ENCODE data around the gene PPP4R3A.
"Not testable (repeated sequence)": the region's sequence is repeated elsewhere in the genome, so short reads cannot be mapped to it uniquely, and the experiment has no call there.

PPP4R3A gene

GRCh38 chr14:91429385-91429784, 80.7 kb downstream of the PPP4R3A start:
- no peak for DNase-seq

DNA sequence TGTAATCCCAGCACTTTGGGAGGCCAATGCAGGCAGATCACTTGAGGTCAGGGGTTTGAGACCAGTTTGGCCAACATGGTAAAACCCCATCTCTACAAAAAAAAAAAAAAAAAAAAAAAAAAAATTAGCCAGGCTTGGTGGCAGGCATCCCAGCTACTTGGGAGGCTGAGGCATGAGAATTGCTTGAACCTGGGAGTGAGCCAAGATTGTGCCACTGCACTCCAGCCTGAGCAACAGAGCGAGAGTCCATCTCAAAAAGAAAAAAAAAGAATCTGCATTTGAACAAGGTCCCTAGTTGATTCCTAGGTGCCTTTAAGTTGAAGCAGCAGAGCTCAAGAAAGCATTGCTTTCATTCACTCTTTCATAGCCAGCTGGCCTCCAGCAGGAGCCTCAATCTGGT, 81.2 kb downstream of the PPP4R3A start:
- not testable (repeated sequence) for DNase-seq

DNA sequence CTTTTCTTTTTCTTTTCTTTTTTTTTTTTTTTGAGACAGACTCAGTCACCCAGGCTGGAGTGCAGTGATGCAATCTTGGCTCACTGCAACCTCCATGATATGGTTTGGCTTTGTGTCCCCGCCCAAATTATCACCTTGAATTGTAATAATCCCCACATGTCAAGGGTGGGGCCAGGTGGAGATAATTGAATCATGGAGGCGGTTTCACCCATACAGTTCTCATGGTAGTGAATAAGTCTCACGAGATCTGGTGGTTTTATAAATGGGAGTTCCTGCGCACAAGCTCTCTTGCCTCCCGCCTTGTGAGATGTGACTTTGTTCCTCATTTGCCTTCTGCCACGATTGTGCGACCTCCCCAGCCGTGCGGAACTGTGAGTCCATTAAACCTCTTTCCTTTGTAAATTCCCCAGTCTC, 84.6 kb downstream of the PPP4R3A start:
- not testable (repeated sequence) for DNase-seq

- no peak for DNase-seq
Measured at GRCh38 chr14:91424813-91425530, 85.1 kb downstream of the PPP4R3A start.

DNA sequence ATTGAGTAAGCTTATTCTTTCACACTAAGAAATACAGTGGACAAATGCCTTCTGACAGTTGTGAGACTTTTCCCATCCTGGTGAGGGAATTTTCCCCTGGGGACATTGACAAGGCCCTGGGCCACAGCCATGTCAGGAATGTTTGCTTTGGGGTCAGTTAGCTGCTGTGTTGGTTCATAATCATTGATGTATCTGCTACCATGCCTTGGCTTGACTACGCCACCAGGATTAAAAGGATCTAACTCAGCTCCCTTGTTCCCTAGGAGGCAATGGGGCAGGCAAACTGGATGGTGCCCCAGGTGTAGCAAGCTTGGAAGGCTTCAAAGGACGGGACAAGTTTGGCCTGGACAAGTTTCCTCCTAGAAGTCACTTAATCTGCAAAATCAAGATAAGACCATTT, 89.4 kb downstream of the PPP4R3A start:
- no peak for DNase-seq

DNA sequence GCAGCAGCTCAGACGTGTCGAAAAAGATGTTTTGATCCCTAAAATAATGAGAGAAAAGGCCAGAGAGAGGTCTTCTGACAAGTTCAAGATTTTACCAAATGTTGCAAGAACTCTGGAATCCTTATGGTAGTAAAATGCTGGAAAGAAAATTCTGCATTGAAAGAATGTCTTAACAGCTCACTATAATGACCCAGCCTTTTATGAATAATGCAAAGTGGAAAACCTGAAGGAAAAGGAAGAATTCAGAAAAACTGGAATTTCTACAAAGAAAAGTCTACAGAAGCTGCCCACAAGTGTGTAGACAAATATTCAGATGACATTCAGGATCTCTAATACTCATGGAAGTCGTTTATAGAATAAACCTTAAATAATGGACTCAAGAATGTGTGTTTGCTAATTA, 90.7 kb downstream of the PPP4R3A start:
- DNase-seq: no peak

DNA sequence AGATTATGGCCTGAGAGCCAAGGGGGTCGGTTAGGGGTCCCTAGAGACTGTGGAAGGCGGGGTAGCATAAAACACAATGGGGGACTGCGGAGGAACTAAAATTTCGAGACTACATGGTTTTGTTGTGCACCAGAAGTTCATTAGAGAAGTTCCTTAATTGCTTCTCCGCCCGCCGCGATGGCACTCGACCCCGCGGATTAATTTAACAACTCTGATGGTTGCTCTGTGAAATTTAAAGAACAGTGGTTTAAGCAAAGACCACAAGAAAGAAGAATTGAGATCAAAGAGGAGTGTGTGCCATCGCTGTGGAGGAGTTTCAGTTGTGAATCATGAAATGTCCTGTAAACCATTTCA, 91.1 kb downstream of the PPP4R3A start:
- DNase-seq: peak; percentile 83

DNA sequence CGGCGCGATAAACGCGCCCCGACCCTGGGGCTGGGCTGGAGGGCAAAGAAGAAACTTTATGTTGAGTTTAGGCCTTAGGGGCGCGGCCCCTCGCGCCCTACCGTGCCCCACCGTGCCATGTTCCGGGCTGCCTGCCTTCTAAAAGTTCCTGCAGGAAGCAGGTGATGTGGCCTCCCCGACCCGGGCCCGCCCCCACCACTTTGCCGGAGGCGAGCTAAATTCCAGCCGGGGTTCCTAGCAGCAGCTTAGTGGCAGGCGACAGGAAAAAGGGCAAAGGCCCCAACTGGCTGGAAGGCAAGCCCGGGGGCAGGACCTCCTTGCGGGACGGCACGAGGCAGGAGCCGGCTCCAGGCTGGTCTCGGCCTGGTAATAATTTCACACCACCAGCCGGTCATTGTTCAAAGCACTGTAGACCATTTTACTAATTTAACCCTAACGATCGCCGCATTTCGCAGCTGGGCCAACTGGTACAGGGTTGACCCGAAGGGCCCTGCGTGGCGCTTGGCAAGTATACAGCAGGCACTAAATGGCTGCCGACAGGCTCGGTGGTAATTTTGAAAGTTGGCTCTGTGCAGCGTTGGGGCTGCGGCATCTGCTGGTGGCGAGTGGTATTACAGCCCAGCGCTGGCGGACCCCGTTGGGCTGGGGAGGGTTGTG, 91.6 kb downstream of the PPP4R3A start:
- peak; percentile 88 for DNase-seq

DNA sequence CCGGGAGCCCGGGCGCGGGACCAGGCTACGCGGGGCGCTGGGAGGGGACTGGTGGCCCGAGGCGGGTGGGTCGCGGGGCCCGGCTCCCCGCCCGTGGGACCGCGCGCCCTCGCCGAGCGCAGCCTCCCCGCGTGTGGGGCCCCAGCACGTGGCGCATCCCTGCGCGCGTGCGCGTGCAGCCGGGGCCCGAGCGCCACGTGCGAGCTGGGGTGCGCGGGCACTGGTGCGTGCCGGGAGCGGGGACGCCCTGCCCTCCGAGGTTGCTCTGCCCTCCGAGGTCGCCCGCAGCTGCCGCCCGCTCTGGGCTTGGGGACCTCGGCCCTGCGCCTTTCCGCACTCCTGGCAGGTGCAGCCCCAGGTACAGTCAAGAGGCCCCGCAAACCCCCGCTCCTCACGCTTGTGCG, 92.1 kb downstream of the PPP4R3A start:
- peak; percentile 66 for DNase-seq

- DNase-seq: peak; percentile 77
Measured at GRCh38 chr14:91417120-91417982, 92.8 kb downstream of the PPP4R3A start, which contains the start of gene CCDC88C. TSS of gene CCDC88C (minus strand) at chr14:91417820. CDS start at chr14:91417690, 130 bp downstream.

- peak; percentile 38 for DNase-seq
Measured at GRCh38 chr14:91416744-91417119, 93.4 kb downstream of the PPP4R3A start.

DNA sequence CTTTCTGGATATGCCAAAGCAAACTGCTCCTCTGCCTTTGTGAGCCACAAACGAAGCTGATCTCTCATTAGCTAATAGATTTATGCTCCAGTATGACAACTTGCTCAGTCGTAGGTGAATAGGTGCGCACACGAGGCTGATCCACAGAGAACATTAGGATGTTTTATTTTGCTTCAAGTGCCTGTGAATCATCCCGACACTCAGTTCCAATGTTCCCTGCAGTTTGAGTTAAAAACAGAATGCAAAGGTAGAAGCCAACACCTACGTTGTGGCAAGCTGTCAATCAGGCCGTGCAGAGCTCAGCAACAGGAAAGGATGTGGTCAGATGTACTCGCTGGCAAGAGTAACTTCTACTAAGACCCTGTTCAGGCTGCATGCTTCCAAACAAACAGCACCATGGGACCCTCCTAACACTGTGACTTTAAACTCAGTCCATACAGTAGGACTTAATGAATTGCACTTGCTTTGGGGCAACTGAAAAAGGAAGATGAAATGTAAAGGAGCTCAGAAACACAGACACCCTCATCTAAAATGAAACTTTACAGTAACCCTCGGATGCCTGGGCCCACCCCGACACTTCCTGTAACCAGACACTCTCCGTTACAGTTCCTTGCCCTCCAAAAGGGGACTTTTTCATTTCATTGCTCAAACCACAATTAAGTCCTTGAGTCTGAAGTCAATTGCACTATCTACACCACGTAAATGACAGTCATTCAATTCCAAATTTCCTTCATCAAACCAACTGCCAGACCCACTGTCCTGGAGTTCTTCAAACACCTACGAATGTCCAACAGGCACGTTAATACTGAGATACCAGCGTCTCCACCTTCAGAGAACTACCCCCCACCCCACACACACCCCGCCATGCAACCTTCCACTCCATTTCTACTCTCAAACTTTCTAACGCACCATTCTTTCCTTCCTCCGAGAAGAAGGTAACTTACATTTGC, 94.0 kb downstream of the PPP4R3A start:
- peak; percentile 87 for DNase-seq

DNA sequence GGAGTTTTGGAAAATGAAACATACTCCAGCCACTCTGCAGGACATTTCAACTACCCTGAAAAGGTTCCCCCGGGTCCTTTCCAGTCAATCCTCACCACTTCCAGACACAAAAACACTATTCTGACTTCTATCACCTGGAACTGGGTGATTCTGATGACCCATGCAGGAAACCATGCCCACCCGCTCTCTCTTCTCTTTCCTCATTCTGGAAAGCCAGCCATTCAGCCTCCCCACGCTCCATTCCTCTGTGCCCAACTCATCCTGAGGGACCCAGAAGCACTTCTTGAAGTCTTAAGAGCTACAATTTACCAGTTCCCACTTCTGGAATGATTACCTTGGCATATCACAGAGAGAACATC, 95.7 kb downstream of the PPP4R3A start:
- no peak for DNase-seq

GRCh38 chr14:91413547-91414474, 96.3 kb downstream of the PPP4R3A start:
- peak; percentile 82 for DNase-seq

DNA sequence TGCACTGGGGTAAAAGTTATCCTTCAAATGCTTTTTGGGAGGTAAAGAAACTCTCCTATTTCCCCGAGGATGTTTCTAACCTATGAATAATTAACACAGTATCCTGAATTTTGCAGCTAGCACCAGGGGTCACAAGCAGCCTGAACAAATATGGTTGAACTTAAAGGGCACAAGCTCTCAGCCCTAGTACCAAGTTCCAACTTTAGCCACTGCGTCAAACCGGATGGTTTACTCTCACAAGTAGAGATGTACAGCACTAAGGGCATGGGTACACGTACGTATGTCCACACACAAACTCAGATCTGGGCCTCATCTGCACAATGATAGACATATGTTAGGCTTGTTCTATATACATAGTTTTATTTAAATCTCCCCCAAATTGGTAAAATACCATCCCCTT, 97.2 kb downstream of the PPP4R3A start:
- DNase-seq: peak; percentile 38

- DNase-seq: peak; percentile 52
Measured at GRCh38 chr14:91410771-91411536, 99.2 kb downstream of the PPP4R3A start.

DNA sequence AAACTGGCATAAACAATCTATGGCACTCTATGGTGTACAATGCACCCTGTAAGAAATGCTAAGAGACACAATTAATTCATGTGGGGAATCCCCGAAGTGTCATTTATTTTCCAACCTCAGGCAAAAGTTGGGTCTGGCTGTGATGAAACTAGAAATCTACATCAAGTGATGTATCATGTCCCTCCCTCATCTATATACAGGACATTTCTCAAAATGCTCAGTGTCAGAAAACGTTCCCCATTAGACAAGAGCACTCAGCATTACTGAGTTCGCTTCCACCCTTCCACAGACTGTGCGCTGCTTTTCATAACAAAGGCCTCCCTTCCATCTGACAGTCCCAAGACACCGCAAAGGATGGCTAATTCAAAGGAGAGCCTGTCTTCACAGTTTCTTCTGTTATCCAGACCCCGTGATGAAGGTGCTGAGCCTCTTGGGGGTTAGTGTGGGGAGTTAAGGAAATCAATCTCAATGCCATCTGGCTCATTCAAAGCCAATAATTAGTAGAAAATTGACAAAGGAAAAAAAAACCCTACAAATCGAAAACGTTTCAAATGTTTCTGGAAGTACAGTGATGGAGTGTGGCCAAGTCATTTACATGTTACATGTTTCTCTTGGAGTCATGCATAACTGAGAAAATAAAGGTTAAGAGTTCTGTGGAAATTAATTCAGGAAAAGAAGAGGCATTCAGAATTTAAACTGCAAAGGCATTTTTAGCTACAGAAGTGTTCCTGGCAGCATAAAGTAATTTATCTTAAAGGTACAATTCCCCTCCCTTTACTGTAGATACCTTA, 100.0 kb downstream of the PPP4R3A start:
- DNase-seq: peak; percentile 85

- DNase-seq: not testable (repeated sequence)
Measured at GRCh38 chr14:91409240-91409639, 100.9 kb downstream of the PPP4R3A start.

Data from CD4-positive, alpha-beta T cell treated with Interleukin-17A for 1 hour (primary cell).